GM21576 (cell line): ENCODE measurements around the gene GGA1.
A peak's percentile ranks its signal among the peaks of the same experiment; 100 is the strongest.
"Not testable (repeated sequence)": the region's sequence is repeated elsewhere in the genome, so short reads cannot be mapped to it uniquely, and the experiment has no call there.

Source experiments
- ATAC-seq: cut with Tn5 transposase; IDR thresholded peaks from one replicate; pipeline ENCODE4 v1.9.1; 2021; ENCODE audit warnings: mild to moderate bottlenecking, moderate library complexity; ENCODE audit not compliant: unreplicated experiment

GGA1 gene

GRCh38 chr22:37643225-37643847 is 34.7 kb downstream of the GGA1 start:
- ATAC-seq = no peak

- ATAC-seq = no peak
Measured at GRCh38 chr22:37647317-37647716, 38.7 kb downstream of the GGA1 start.

DNA sequence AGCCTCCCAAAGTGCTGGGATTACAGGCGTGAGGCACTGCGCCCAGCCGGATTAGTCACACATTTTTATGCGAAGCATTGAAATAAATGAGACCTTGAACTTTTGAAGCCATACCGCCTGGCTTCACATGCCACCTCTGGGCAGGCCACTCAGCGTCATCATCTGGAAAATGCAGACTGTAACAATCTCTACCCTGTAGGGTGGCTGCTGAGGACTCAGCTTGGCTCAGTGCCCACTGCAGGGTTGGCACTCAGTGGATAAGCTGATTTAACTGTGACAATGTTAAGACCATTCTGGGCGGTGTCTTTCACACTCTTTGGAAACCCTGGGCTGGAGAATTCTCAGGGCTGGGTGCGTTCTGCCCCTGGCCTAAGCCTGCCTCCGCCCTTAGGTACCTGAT is 39.3 kb downstream of the GGA1 start:
- no peak for ATAC-seq

- ATAC-seq = no peak
Measured at GRCh38 chr22:37650463-37651136, 42.0 kb downstream of the GGA1 start.

- no peak for ATAC-seq
Measured at GRCh38 chr22:37654563-37655251, 46.1 kb downstream of the GGA1 start.

DNA sequence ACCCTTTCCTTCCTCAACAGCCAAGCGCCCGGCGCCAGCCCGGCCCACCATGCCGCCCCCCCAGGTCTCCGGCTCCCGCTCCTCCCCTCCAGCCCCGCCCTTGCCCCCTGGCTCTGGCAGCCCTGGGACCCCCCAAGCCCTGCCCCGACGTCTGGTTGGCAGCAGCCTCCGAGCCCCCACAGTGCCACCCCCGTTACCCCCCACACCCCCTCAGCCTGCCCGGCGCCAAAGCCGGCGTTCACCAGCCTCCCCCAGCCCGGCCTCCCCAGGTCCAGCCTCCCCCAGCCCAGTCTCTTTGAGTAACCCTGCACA is 46.6 kb downstream of the GGA1 start:
- no peak for ATAC-seq

GRCh38 chr22:37656583-37656982 is 47.9 kb downstream of the GGA1 start:
- not testable (repeated sequence) for ATAC-seq

DNA sequence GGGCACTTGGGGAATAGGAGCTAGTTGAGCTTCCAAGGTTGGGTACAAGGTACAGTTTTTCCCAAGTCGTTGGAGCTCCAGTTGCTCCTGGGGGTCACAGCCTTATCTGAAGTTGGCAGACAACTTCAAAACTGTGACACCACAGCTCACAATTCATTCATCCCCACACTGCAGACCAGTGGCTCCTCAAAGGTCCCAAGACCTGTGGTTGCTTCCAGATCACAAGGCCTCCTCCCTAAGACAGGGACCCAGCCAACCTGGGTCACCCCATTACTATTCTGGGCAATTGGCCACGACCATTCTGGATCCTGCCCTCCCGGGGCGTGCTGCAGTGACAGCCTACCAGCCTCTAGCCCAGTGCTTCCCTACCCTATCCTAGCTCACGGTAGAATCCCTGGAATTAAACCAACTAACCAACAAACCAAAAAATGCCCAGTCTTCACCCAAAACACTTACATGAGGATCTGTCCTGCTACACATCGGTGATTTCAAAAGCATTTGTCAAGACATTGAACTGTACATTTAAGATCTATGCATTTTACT is 49.0 kb downstream of the GGA1 start:
- no peak for ATAC-seq

DNA sequence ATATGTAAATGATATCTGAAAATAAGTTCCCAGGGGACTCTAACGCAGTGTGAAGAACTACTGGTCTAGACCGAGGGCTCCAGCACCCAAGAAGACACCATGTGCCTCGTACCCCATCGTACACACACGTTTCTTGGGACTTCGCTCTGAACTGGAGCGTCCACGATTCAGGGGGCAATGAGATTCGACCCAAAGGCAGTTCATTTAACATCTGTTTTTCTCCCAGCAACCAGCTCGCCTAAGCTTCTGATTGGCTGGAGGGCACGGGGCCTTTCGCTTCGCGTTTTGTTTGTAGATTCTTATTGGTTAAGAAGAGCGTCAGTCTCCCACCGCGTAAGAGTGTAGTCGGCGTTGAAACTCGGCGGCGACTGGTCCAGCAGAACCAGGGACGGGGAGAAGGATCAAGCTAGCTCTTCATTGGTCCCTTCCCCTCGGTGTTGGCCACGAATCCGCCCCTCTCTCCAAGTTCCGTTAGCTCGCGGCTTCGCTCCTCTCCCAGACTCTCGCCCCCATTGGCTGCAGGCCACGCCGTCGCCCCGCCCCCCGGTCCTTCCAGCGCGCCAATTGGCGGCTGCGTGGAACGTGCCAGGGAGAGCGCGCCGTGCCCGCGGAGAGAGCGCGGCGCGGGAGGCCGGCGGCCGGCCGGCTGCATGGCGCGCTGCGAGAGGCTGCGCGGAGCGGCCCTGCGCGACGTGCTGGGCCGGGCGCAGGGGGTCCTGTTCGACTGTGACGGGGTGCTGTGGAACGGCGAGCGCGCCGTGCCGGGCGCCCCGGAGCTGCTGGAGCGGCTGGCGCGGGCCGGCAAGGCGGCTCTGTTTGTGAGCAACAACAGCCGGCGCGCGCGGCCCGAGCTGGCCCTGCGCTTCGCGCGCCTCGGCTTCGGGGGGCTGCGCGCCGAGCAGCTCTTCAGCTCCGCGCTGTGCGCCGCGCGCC is 49.8 kb downstream of the GGA1 start, which contains the start of gene PDXP:
TSS of gene PDXP (plus strand) at position 591 of the 933 bp plus-strand sequence. CDS start at position 651, 60 bp downstream.
- peak; percentile 83 for ATAC-seq

DNA sequence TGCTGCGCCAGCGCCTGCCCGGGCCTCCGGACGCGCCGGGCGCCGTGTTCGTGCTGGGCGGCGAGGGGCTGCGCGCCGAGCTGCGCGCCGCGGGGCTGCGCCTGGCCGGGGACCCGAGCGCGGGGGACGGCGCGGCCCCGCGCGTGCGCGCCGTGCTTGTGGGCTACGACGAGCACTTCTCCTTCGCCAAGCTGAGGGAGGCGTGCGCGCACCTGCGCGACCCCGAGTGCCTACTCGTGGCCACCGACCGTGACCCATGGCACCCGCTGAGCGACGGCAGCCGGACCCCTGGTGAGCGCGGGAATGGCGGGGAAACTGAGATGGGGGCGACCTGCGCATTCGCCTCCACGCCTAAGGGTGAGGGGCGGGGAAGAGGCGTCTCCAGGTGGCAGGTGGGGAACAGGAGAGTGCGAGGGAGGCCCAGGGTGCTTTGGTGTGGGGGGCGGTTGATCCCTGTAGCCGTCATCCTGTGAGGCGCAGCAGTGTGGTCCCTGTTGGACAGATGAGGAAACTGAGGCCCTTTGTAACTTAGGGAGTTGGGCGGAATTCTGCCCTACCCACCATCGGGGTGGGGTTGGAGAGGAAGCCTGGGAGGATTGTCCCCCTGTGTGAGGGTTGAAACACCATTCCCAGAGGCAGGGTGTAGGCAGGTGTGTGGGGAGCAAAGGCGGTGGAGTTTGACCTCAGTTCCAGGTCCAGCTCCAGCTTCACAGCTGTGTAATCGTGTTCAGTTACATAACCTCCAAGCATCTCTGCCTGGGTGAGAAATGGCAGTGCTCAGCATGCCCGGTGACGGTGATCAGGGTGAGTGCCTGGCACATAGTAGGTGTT is 50.6 kb downstream of the GGA1 start:
- peak; percentile 2 for ATAC-seq

GRCh38 chr22:37659897-37660708 is 51.5 kb downstream of the GGA1 start:
- no peak for ATAC-seq

DNA sequence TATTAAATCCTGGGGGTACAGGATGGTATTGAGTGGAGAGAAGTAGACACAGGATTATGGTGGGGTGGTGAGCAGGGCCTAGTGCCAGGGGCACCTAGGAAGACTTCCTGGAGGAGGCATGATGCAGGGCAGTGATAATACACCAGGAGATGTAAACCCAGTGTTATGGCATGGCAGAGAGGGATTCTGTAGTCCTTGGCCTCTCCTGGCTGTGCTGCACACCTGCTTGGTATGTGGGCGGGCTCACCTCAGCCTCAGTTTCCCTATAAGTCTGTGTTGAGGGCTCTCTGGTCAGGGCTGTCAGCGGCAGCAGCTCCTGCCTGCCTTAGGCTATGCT is 52.0 kb downstream of the GGA1 start:
- ATAC-seq = no peak

DNA sequence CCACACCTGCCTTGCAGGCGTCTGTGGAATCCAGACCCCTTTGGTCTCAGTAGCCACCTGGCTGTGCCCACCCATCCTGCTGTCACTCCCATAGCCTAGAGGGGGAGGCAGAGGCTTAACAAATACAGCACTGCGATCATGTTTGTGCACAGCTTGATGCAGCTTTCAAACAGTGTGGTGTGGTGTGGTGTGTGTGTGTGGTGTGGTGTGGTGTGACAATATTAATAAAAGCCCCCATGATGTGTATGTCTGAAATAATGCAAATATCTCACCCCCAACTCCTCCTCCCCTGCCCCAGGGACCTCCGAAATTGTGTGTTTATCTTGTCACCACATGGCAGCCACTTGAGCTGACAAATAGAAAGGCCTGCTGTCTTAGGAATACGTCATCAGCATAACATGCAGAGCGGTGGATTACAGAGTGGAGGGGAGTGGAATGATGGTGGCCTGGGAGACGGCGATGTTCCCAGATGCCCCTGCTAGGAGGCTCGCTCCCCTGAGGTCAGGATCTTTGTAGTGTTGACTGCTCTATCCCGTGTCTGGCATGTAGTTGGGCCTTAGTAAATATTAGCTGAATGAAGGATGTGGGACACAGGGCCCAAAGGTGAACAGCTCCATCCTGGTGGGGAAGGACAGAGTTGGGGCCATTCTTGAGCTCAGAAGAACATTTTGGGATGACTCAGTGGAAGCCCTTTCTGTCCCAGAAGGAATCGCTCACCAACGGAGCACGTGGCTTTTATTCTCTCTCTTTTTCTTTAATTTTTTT is 52.7 kb downstream of the GGA1 start:
- no peak for ATAC-seq

DNA sequence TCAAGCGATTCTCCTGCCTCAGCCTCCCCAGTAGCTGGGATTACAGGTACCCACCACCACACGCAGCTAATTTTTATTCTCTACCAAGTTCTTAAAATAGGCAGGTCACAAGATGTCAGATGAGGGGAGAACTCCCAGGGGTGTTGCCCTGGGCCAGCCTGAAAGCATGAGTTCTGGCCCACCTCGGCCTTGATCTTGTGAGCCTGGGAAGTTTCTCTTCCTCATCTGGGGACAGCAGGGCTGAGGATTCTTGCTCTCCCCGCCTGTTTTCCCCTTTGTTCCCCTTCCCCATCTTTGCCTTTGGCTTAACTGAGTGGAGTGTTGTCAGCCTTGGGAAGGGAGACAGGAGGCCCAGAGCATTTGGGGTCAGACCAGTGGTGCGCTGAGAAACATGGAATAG is 53.4 kb downstream of the GGA1 start:
- ATAC-seq = no peak

DNA sequence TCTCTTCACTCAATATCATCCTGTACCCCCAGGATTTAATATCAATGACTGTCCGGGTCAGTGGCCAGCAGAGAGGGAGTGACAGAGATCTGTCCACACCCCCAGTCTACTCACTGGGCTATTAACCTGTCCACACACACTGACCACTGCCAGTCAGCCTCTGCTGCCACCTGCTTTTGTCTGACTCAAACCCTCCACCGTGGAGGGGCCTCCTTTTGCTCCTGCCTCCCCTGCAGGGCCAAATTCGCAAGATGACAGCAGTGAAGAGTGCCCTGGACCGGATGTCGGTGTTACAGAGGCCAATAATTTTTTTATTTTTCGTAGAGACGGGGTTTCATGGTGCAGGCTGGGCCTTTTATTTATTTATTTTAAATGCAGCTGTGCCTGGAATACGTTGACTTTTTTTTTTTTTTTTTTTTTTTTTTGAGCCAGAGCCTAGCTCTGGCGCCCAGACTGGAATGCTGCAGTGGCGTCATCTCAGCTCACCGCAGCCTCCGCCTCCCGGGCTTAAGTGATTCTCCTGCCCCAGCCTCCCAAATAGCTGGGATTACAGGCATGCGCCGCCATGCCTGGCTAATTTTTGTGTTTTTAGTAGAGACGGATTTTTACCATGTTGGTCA is 55.0 kb downstream of the GGA1 start:
- ATAC-seq = no peak

GRCh38 chr22:37664249-37665101 is 55.8 kb downstream of the GGA1 start:
- no peak for ATAC-seq

DNA sequence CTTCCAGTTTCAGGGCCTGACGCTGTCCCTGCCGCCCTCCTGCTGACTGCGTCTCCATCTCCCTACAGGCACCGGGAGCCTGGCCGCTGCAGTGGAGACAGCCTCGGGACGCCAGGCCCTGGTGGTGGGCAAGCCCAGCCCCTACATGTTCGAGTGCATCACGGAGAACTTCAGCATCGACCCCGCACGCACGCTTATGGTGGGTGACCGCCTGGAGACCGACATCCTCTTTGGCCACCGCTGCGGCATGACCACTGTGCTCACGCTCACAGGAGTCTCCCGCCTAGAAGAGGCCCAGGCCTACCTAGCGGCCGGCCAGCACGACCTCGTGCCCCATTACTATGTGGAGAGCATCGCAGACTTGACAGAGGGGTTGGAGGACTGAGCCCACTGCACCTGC is 56.9 kb downstream of the GGA1 start:
- no peak for ATAC-seq
